ENCODE results near the gene TIMP3. TPM values are rescaled to one million over a fixed set of nuclear protein-coding genes. Genes with fewer than 3 reads are reported as not detected.

The TIMP3 gene
- total and polyA plus RNA-seq, 2 donors (not counting 3 experiments of a cell fraction or from before 2014, with no cell fraction given), result 0.22 to 2.0 TPM

DNA sequence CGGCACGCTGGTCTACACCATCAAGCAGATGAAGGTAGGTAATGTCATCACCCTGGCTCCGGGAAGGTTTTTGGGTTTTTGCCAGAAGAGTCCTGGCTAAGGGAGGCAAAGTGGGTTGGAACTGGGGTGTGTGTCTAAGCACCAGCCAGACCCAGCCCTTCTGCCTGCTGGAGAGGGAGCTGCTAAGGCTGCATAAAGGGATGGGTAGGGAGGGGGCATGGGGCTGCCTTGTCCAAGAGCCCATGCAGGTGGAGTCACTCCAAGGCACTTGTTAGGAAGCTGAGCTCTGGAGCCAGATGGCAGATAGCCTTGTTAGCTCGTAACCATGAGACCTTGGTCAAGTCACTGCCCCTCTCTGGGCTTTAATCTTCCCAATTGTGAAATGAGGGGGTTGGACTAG is 48.0 kb downstream of the TIMP3 start:
- ChIA-PET CTCF (no interaction called here), POLR2A (no interaction called here)
- no peak overlapping the region for H3K4me3 ChIP-seq (replicated peaks in 1 of 3; ENCODE audit: insufficient read depth in 1 of 3, low read depth in 1 of 3, low read length in 3 of 3)
- H3K36me3 ChIP-seq (ENCODE audit: control insufficient read depth in 2 of 2, extremely low read depth in 1 of 2, insufficient read depth in 2 of 2, low read length in 2 of 2), result no peaks in the 10 kb centered on the region
- no peaks in the 10 kb centered on the region for H3K9me1 ChIP-seq (replicated peaks; ENCODE audit: control insufficient read depth, extremely low read depth, insufficient read depth, low read length)
- H2AFZ ChIP-seq (ENCODE audit: low read depth, low read length), result no peak overlapping the region
- no peak for DNase-seq (ENCODE audit: low read depth, low spot score)
- no peaks in the 10 kb centered on the region for H3K27me3 ChIP-seq (ENCODE audit: control insufficient read depth in 2 of 2, insufficient read depth in 2 of 2, low read length in 2 of 2)
- FAIRE-seq, result no peak
- TF ChIP-seq MYC (IDR thresholded peaks at IDR 0.05; ENCODE audit: low read depth, low read length), result no peak
- TF ChIP-seq, protein P1, sequence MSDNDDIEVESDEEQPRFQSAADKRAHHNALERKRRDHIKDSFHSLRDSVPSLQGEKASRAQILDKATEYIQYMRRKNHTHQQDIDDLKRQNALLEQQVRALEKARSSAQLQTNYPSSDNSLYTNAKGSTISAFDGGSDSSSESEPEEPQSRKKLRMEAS (IDR thresholded peaks at IDR 0.05; ENCODE audit: insufficient read depth, insufficient read length), result no peak
- intact Hi-C loops (cut with micrococcal nuclease) (no loop called here), dilution Hi-C loops (cut with MboI; ENCODE audit: extremely low pct_ligation_motif_present, low sequenced_read_pairs) (no loop called here)
- H3K27ac ChIP-seq (ENCODE audit: insufficient read depth, low read depth, low read length), result no peak overlapping the region
- H3K9me3 ChIP-seq (replicated peaks; ENCODE audit: control insufficient read depth, insufficient read depth, low read length), result peaks cover 3% of the 10 kb centered on the region
- H3K9ac ChIP-seq (replicated peaks; ENCODE audit: extremely low read depth, insufficient read depth, low read length), result no peak overlapping the region
- H4K20me1 ChIP-seq (replicated peaks; ENCODE audit: control insufficient read depth, extremely low read depth, insufficient read depth, low read length), result no peaks in the 10 kb centered on the region
- no peaks in the 10 kb centered on the region for H3K4me1 ChIP-seq (ENCODE audit: control insufficient read depth, extremely low read depth, insufficient read depth, low read length)
- no TSS peak for BruUV-seq (replicated peaks)
- no peak overlapping the region for H3K4me2 ChIP-seq (ENCODE audit: insufficient read depth, low read length)
- H3K79me2 ChIP-seq (ENCODE audit: control insufficient read depth, insufficient read depth, low read length), result no peaks in the 10 kb centered on the region

DNA sequence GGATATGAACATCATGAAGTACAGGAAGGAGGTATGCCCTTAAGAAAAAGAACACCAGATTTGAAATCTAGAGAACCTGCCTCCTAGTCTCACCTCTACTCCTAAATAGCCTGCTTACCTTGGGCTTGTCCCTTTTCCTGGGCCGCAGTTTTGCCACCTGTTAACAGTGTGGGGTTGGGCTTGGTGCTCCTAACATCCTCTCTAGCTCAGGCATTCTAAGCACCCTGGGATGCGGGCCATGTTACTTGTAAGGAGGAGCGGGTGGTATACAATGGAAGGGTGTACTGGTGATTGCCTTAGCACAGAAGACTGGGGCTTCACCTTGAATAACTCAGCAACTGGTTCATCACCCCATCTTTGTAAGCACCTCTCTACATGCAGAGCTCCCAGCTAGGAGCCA is 48.7 kb downstream of the TIMP3 start:
- Histone ChIP-seq H3K79me2 (ENCODE audit: control insufficient read depth, insufficient read depth, low read length) (no peaks in the 10 kb centered on the region), H3K9me1 (replicated peaks; ENCODE audit: control insufficient read depth, extremely low read depth, insufficient read depth, low read length) (no peaks in the 10 kb centered on the region), H3K4me2 (ENCODE audit: insufficient read depth, low read length) (no peak overlapping the region), H3K4me3 (replicated peaks in 1 of 3; ENCODE audit: insufficient read depth in 1 of 3, low read depth in 1 of 3, low read length in 3 of 3) (no peak overlapping the region), H3K4me1 (ENCODE audit: control insufficient read depth, extremely low read depth, insufficient read depth, low read length) (no peaks in the 10 kb centered on the region), H2AFZ (ENCODE audit: low read depth, low read length) (no peak overlapping the region), H3K9ac (replicated peaks; ENCODE audit: extremely low read depth, insufficient read depth, low read length) (no peak overlapping the region), H3K27me3 (ENCODE audit: control insufficient read depth in 2 of 2, insufficient read depth in 2 of 2, low read length in 2 of 2) (no peaks in the 10 kb centered on the region), H3K36me3 (ENCODE audit: control insufficient read depth in 2 of 2, extremely low read depth in 1 of 2, insufficient read depth in 2 of 2, low read length in 2 of 2) (no peaks in the 10 kb centered on the region), H3K27ac (ENCODE audit: insufficient read depth, low read depth, low read length) (no peak overlapping the region), H4K20me1 (replicated peaks; ENCODE audit: control insufficient read depth, extremely low read depth, insufficient read depth, low read length) (no peaks in the 10 kb centered on the region), H3K9me3 (replicated peaks; ENCODE audit: control insufficient read depth, insufficient read depth, low read length) (peaks cover 3% of the 10 kb centered on the region)
- ChIA-PET CTCF (no interaction called here), POLR2A (no interaction called here)
- intact Hi-C loops (cut with micrococcal nuclease), result no loop called here
- dilution Hi-C loops (cut with MboI; ENCODE audit: extremely low pct_ligation_motif_present, low sequenced_read_pairs), result no loop called here
- BruUV-seq (replicated peaks), result no TSS peak
- DNase-seq (ENCODE audit: low read depth, low spot score) (no peak), FAIRE-seq (no peak)
- TF ChIP-seq JUN (IDR thresholded peaks at IDR 0.05; ENCODE audit: borderline replicate concordance, insufficient read depth, insufficient read length, low read depth) (no peak), POLR2A (IDR thresholded peaks at IDR 0.05; ENCODE audit: low read depth, low read length) (no peak), EZH2 (IDR thresholded peaks at IDR 0.05; ENCODE audit: borderline replicate concordance, low read depth, low read length, severe bottlenecking) (no peak), FOS (IDR thresholded peaks at IDR 0.05; ENCODE audit: borderline replicate concordance, insufficient read depth, low read length) (no peak), GATA2 (IDR thresholded peaks at IDR 0.05; ENCODE audit: insufficient read depth, insufficient read length, low read depth, low read length) (no peak), POLR2AphosphoS5 (IDR thresholded peaks at IDR 0.05; ENCODE audit: insufficient read depth, low read depth, low read length) (no peak), MYC (IDR thresholded peaks at IDR 0.05; ENCODE audit: low read depth, low read length) (no peak)
- TF ChIP-seq, protein P2, sequence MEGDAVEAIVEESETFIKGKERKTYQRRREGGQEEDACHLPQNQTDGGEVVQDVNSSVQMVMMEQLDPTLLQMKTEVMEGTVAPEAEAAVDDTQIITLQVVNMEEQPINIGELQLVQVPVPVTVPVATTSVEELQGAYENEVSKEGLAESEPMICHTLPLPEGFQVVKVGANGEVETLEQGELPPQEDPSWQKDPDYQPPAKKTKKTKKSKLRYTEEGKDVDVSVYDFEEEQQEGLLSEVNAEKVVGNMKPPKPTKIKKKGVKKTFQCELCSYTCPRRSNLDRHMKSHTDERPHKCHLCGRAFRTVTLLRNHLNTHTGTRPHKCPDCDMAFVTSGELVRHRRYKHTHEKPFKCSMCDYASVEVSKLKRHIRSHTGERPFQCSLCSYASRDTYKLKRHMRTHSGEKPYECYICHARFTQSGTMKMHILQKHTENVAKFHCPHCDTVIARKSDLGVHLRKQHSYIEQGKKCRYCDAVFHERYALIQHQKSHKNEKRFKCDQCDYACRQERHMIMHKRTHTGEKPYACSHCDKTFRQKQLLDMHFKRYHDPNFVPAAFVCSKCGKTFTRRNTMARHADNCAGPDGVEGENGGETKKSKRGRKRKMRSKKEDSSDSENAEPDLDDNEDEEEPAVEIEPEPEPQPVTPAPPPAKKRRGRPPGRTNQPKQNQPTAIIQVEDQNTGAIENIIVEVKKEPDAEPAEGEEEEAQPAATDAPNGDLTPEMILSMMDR (IDR thresholded peaks at IDR 0.05; ENCODE audit: extremely low read depth in 1 of 2, insufficient read depth in 1 of 2, low read depth in 1 of 2, low read length in 2 of 2), result no peak
- TF ChIP-seq, protein P1 (IDR thresholded peaks at IDR 0.05; ENCODE audit: insufficient read depth, insufficient read length), result no peak
